ENCODE data around the gene POLE3. TPM values are rescaled to one million over a fixed set of nuclear protein-coding genes. Genes with fewer than 3 reads are reported as not detected.

The POLE3 gene
- total and polyA plus RNA-seq, 9 of the 15 experiments (the other 6 are each of a cell fraction or from before 2014, with no cell fraction given) = 52.6 to 179 (median 110) TPM

- TF ChIP-seq XRCC5 (IDR thresholded peaks at IDR 0.05; ENCODE audit: low read depth, low read length) = peak; percentile 98
- TF ChIP-seq THAP12 (CRISPR knock-in tag; IDR thresholded peaks at IDR 0.05) = peak; percentile 63; the same call in 1 of the 2 replicates
- no peak for TF ChIP-seq TEAD2 (tag; IDR thresholded peaks at IDR 0.05)
- no peak for TF ChIP-seq NUFIP1 (IDR thresholded peaks at IDR 0.05; ENCODE audit: partially characterized antibody)
- no peak for TF ChIP-seq CHD2 (IDR thresholded peaks at IDR 0.05; ENCODE audit: low read depth, low read length)
- TF ChIP-seq STAT6 (CRISPR knock-in tag; IDR thresholded peaks at IDR 0.05) = peak; percentile 17; the same call in 1 of the 2 replicates
- TF ChIP-seq PML (IDR thresholded peaks at IDR 0.05; ENCODE audit: low read length) = no peak; the same call in 1 of the 2 replicates
- peak; percentile 59 for TF ChIP-seq MAX (CRISPR knock-in tag; IDR thresholded peaks at IDR 0.05)
- TF ChIP-seq SFPQ (IDR thresholded peaks at IDR 0.05; ENCODE audit: low read depth, low read length) = no peak
- TF ChIP-seq CCNT2 (IDR thresholded peaks at IDR 0.05; ENCODE audit: borderline replicate concordance, extremely low read depth, insufficient read length, low read depth, low read length) = peak; percentile 92
- TF ChIP-seq ZNF311 (CRISPR knock-in tag; IDR thresholded peaks at IDR 0.05) = no peak
- no peak for TF ChIP-seq NR2F6 (CRISPR knock-in tag; IDR thresholded peaks at IDR 0.05)
- no peak for TF ChIP-seq ZNF408 (CRISPR knock-in tag; IDR thresholded peaks at IDR 0.05; ENCODE audit: low read depth)
- TF ChIP-seq ZBTB5 (IDR thresholded peaks at IDR 0.05) = peak; percentile 98
- no peak for TF ChIP-seq FOXJ2 (tag; IDR thresholded peaks at IDR 0.05)
- TF ChIP-seq ZNF224 (CRISPR knock-in tag; IDR thresholded peaks at IDR 0.05) = no peak
- no peak for TF ChIP-seq ZFPM2 (CRISPR knock-in tag; IDR thresholded peaks at IDR 0.05)
- TF ChIP-seq ADNP (tag; IDR thresholded peaks at IDR 0.05) = no peak
Measured at GRCh38 chr9:113401027-113401792, 9.3 kb downstream of the POLE3 start, which contains the start of gene ALAD (continued).
